HepG2 (cell line): ENCODE measurements around the gene SSNA1. TPM values are rescaled to one million over a fixed set of nuclear protein-coding genes. Genes with fewer than 3 reads are reported as not detected.

Source experiments
- BHLHE40 ChIP-seq: IDR thresholded peaks from 2 replicates; pipeline ENCODE4 v1.6.1; 2011; ENCODE audit warnings: low read length, improper control_type of control experiment
- NRL ChIP-seq: sonication (generic); formaldehyde crosslinking; IDR thresholded peaks from 2 replicates; pipeline ENCODE4 v1.5.0; 2020; ENCODE audit warnings: missing genetic modification reagents, mild to moderate bottlenecking, moderate library complexity, borderline replicate concordance
- SKI ChIP-seq: fragments of 450-650 bp; IDR thresholded peaks from one replicate; pipeline ENCODE4 v1.6.1; 2018; ENCODE audit warnings: mild to moderate bottlenecking; ENCODE audit not compliant: partially characterized antibody
- SMC3 ChIP-seq: IDR thresholded peaks from 2 replicates; pipeline ENCODE4 v1.6.1; 2011; ENCODE audit warnings: low read length, improper control_type of control experiment
- STAG1 ChIP-seq: sonication (generic); formaldehyde crosslinking; IDR thresholded peaks from 2 replicates; pipeline ENCODE4 v1.4.0; 2020; ENCODE audit warnings: missing genetic modification reagents
- TBX3 ChIP-seq: fragments of 450-650 bp; IDR thresholded peaks from 2 replicates; pipeline ENCODE4 v1.6.1; 2017; ENCODE audit warnings: antibody characterized with exemption, mild to moderate bottlenecking, inconsistent platforms, borderline replicate concordance
- TCF7 ChIP-seq: sonication (generic); IDR thresholded peaks from 2 replicates; pipeline ENCODE4 v1.6.1; 2016; ENCODE audit warnings: antibody characterized with exemption, low read depth
- TEAD3 ChIP-seq: optimal IDR thresholded peaks from 2 replicates; pipeline ENCODE3; 2016; ENCODE audit warnings: borderline replicate concordance
- XRCC5 ChIP-seq: fragments of 200-400 bp; formaldehyde crosslinking; optimal IDR thresholded peaks from 2 replicates; pipeline ENCODE3; 2017; ENCODE audit warnings: mild to moderate bottlenecking, low read length
- ZMYM4 ChIP-seq: sonication (generic); formaldehyde crosslinking; IDR thresholded peaks from 2 replicates; pipeline ENCODE4 v1.8.1; 2023; ENCODE audit warnings: mild to moderate bottlenecking, missing genetic modification reagents
- ZNF333 ChIP-seq: sonication (generic); formaldehyde crosslinking; IDR thresholded peaks from 2 replicates; pipeline ENCODE4 v1.4.0; 2020; ENCODE audit warnings: mild to moderate bottlenecking, missing genetic modification reagents, borderline replicate concordance
- ZNF501 ChIP-seq: sonication (generic); formaldehyde crosslinking; IDR thresholded peaks from 2 replicates; pipeline ENCODE4 v1.5.1; 2020; ENCODE audit warnings: mild to moderate bottlenecking, moderate library complexity, missing genetic modification reagents
- ZNF549 ChIP-seq: sonication (generic); formaldehyde crosslinking; IDR thresholded peaks from 2 replicates; pipeline ENCODE4 v1.5.0; 2020; ENCODE audit warnings: missing genetic modification reagents
- polyA plus RNA-seq, 8 experiments: library from polyadenylated mRNA; depleted of rRNA in 3 of 8; stranded (reverse) in 7 of 8; unstranded in 1 of 8; fragments of >200 nt; fragmentation: Illumina TruSeq in 4 of 8; extraction: Trizol in 4 of 8; gene quantifications; 2 replicates each; pipeline versions ENCODE4 v1.2.1 to v1.2.3, GENCODE V29; 2011 to 2016; ENCODE audit warnings: low read depth in 4 of 8, missing spikeins in 1 of 8, mixed read lengths in 1 of 8; ENCODE audit not compliant: insufficient read depth in 1 of 8
- total RNA-seq, 5 experiments: library from RNA; depleted of rRNA; stranded (reverse); fragments of >200 nt; fragmentation: Illumina TruSeq; extraction: Trizol; gene quantifications; 2 replicates each; pipeline ENCODE4 v1.2.3, GENCODE V29; 2016; ENCODE audit warnings: low read depth in 1 of 5
- TF ChIP-seq, protein P1 (sequence below): sonication (generic); formaldehyde crosslinking; IDR thresholded peaks from 2 replicates; pipeline ENCODE4 v1.5.1; 2020; ENCODE audit warnings: mild to moderate bottlenecking, missing genetic modification reagents
- TF ChIP-seq, protein P2 (sequence below): sonication (generic); formaldehyde crosslinking; IDR thresholded peaks from 2 replicates; pipeline ENCODE4 v1.4.0; 2020; ENCODE audit warnings: mild to moderate bottlenecking, missing genetic modification reagents
- TF ChIP-seq, protein P3 (sequence below): sonication (generic); formaldehyde crosslinking; IDR thresholded peaks from 2 replicates; pipeline ENCODE4 v1.5.0; 2020; ENCODE audit warnings: mild to moderate bottlenecking, missing genetic modification reagents, moderate library complexity

The SSNA1 gene
- total and polyA plus RNA-seq, 2 of the 13 experiments (the other 11 are each of a cell fraction or from before 2014, with no cell fraction given) = 35.9 to 49.4 TPM

DNA sequence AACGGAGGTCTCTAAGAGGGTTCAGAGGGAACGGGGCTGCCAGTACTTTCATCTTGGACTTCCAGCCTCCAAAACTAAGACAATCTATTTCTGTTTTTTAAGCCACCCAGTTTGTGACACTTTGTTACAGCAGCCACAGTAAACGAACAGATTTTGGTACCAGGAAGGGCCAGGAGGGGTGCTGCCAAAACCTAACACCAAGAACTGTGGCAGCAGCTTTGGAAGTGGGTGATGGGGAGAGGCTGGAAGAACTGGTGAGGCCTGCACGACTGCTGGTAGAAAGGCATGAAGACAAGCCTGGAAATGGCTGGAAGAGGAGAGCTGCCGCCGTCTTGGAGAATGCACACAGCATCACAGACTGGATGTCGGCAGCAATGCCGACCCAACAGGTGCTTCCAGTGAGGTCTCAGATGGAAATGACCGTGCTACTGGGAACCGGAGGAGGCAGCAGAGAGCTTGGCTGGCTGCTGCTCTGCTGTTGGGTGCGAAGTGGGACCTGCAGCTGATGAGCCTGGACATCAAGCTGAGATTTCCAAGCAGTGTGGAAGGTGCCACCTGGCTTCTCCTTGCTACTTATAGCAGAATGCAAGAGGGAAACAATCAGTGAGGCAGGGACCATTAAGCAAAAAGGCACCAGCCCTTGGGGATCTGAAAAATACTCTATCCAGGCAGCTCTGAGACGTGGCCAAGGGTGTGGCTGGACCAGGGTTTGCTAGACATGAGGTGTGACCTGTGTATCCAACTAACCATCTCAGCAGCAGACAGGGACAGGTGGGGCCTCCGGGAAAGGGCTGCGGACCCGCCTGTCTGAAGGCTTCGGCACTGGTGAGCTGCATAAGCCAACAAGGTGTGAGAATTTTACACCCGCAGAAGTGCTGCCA lies 11.9 kb upstream of the SSNA1 start (continued):
- TF ChIP-seq, protein P1, sequence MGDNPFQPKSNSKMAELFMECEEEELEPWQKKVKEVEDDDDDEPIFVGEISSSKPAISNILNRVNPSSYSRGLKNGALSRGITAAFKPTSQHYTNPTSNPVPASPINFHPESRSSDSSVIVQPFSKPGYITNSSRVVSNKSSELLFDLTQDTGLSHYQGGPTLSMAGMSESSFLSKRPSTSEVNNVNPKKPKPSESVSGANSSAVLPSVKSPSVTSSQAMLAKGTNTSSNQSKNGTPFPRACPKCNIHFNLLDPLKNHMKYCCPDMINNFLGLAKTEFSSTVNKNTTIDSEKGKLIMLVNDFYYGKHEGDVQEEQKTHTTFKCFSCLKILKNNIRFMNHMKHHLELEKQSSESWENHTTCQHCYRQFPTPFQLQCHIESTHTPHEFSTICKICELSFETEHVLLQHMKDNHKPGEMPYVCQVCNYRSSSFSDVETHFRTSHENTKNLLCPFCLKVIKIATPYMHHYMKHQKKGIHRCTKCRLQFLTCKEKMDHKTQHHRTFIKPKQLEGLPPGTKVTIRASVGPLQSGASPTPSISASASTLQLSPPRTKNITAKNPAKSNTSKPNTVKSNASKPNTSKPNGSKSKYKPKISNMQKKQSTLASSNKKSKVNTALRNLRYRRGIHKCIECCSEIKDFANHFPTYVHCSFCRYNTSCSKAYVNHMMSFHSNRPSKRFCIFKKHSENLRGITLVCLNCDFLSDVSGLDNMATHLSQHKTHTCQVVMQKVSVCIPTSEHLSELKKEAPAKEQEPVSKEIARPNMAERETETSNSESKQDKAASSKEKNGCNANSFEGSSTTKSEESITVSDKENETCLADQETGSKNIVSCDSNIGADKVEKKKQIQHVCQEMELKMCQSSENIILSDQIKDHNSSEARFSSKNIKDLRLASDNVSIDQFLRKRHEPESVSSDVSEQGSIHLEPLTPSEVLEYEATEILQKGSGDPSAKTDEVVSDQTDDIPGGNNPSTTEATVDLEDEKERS (CRISPR knock-in tag) = 0 out of 2 replicates have a peak, but pooled peaks have one; percentile 22
- TF ChIP-seq ZNF549 (CRISPR knock-in tag) (no peak), SKI (peak; percentile 16), ZNF501 (CRISPR knock-in tag) (no peak), ZMYM4 (CRISPR knock-in tag) (no peak), TBX3 (no peak), TCF7 (no peak), SMC3 (0 out of 2 replicates have a peak, but pooled peaks have one; percentile 20), ZNF333 (CRISPR knock-in tag) (no peak), TEAD3 (CRISPR knock-in tag) (peak; percentile 45), STAG1 (CRISPR knock-in tag) (peak; percentile 70), BHLHE40 (0 out of 2 replicates have a peak, but pooled peaks have one; percentile 10), XRCC5 (peak; percentile 62), NRL (no peak)
- TF ChIP-seq, protein P2, sequence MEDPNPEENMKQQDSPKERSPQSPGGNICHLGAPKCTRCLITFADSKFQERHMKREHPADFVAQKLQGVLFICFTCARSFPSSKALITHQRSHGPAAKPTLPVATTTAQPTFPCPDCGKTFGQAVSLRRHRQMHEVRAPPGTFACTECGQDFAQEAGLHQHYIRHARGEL (CRISPR knock-in tag) = no peak
- TF ChIP-seq, protein P3, sequence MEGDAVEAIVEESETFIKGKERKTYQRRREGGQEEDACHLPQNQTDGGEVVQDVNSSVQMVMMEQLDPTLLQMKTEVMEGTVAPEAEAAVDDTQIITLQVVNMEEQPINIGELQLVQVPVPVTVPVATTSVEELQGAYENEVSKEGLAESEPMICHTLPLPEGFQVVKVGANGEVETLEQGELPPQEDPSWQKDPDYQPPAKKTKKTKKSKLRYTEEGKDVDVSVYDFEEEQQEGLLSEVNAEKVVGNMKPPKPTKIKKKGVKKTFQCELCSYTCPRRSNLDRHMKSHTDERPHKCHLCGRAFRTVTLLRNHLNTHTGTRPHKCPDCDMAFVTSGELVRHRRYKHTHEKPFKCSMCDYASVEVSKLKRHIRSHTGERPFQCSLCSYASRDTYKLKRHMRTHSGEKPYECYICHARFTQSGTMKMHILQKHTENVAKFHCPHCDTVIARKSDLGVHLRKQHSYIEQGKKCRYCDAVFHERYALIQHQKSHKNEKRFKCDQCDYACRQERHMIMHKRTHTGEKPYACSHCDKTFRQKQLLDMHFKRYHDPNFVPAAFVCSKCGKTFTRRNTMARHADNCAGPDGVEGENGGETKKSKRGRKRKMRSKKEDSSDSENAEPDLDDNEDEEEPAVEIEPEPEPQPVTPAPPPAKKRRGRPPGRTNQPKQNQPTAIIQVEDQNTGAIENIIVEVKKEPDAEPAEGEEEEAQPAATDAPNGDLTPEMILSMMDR = peak; percentile 76
